ENCODE data around the gene IQSEC1. TPM values are rescaled to one million over a fixed set of nuclear protein-coding genes. Genes with fewer than 3 reads are reported as not detected.

IQSEC1 gene
- total and polyA plus RNA-seq, 2 donors (not counting 3 experiments of a cell fraction or from before 2014, with no cell fraction given), result 5.2 to 18.0 TPM

DNA sequence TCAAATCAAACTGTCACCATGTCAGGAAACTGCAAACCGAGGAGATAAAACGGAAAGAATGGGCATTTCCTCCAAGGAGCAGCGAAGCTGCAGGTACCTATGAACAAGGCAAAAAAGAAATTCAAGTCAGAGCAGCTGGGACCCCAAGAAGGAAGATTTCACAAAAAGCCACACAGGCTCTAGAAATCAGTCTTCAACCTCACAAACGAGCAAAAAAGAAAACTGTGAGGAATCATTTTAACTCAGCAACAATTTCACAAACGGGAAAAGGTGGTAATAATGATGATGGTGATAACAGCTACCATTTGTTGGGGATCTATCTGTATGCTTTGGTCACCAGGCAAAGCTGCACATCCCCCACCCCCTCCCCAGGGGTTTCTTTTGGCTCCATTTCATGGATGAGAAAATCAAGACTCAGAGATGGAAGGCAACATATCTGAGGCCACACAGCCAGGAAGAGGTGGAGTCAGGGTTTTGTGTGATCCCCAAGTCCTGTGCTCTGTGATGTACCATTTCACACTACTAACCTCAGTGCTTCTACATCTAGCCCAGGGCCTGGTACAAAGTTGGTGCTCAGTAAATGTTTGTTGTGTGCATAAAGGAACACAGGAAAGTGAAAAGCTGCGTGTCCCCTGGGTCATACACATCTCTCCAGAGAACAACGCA lies 109.9 kb downstream of the IQSEC1 start:
- no peak for TF ChIP-seq JUN (IDR thresholded peaks at IDR 0.05; ENCODE audit: borderline replicate concordance, insufficient read depth, insufficient read length, low read depth)
- TF ChIP-seq, protein P1, sequence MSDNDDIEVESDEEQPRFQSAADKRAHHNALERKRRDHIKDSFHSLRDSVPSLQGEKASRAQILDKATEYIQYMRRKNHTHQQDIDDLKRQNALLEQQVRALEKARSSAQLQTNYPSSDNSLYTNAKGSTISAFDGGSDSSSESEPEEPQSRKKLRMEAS (IDR thresholded peaks at IDR 0.05; ENCODE audit: insufficient read depth, insufficient read length), result no peak
- TF ChIP-seq, protein P2, sequence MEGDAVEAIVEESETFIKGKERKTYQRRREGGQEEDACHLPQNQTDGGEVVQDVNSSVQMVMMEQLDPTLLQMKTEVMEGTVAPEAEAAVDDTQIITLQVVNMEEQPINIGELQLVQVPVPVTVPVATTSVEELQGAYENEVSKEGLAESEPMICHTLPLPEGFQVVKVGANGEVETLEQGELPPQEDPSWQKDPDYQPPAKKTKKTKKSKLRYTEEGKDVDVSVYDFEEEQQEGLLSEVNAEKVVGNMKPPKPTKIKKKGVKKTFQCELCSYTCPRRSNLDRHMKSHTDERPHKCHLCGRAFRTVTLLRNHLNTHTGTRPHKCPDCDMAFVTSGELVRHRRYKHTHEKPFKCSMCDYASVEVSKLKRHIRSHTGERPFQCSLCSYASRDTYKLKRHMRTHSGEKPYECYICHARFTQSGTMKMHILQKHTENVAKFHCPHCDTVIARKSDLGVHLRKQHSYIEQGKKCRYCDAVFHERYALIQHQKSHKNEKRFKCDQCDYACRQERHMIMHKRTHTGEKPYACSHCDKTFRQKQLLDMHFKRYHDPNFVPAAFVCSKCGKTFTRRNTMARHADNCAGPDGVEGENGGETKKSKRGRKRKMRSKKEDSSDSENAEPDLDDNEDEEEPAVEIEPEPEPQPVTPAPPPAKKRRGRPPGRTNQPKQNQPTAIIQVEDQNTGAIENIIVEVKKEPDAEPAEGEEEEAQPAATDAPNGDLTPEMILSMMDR (IDR thresholded peaks at IDR 0.05; ENCODE audit: extremely low read depth in 1 of 2, insufficient read depth in 1 of 2, low read depth in 1 of 2, low read length in 2 of 2), result no peak
- TF ChIP-seq POLR2A (IDR thresholded peaks at IDR 0.05; ENCODE audit: low read depth, low read length), result no peak
- no peak for TF ChIP-seq EZH2 (IDR thresholded peaks at IDR 0.05; ENCODE audit: borderline replicate concordance, low read depth, low read length, severe bottlenecking)
- no peak for TF ChIP-seq MYC (IDR thresholded peaks at IDR 0.05; ENCODE audit: low read depth, low read length)
- TF ChIP-seq GATA2 (IDR thresholded peaks at IDR 0.05; ENCODE audit: insufficient read depth, insufficient read length, low read depth, low read length), result no peak
- no peak for TF ChIP-seq FOS (IDR thresholded peaks at IDR 0.05; ENCODE audit: borderline replicate concordance, insufficient read depth, low read length)
- no peak for TF ChIP-seq POLR2AphosphoS5 (IDR thresholded peaks at IDR 0.05; ENCODE audit: insufficient read depth, low read depth, low read length)
- CTCF ChIA-PET, result interaction anchor here (0.8 to 1.0 kb wide), 2 partner anchors 15 to 72 kb away, joined by 3 read pairs; no protein-coding TSS in a partner anchor
- H3K4me1 ChIP-seq (ENCODE audit: control insufficient read depth, extremely low read depth, insufficient read depth, low read length), result peaks cover 41% of the 10 kb centered on the region
- H2AFZ ChIP-seq (ENCODE audit: low read depth, low read length), result no peak overlapping the region
- H3K36me3 ChIP-seq (ENCODE audit: control insufficient read depth in 2 of 2, extremely low read depth in 1 of 2, insufficient read depth in 2 of 2, low read length in 2 of 2), result no peaks in the 10 kb centered on the region
- H3K9me1 ChIP-seq (replicated peaks; ENCODE audit: control insufficient read depth, extremely low read depth, insufficient read depth, low read length), result no peaks in the 10 kb centered on the region
- POLR2A ChIA-PET, result no interaction called here
- no peak overlapping the region for H3K4me3 ChIP-seq (replicated peaks in 1 of 3; ENCODE audit: insufficient read depth in 1 of 3, low read depth in 1 of 3, low read length in 3 of 3)
- no peak for DNase-seq (ENCODE audit: low read depth, low spot score)
- intact Hi-C loops (cut with micrococcal nuclease) (no loop called here), dilution Hi-C loops (cut with MboI; ENCODE audit: extremely low pct_ligation_motif_present, low sequenced_read_pairs) (no loop called here)
- no peak for FAIRE-seq
- H3K4me2 ChIP-seq (ENCODE audit: insufficient read depth, low read length), result no peak overlapping the region
- H3K79me2 ChIP-seq (ENCODE audit: control insufficient read depth, insufficient read depth, low read length), result peaks cover 11% of the 10 kb centered on the region
- H3K9ac ChIP-seq (replicated peaks; ENCODE audit: extremely low read depth, insufficient read depth, low read length), result no peak overlapping the region
- no TSS peak for BruUV-seq (replicated peaks)
- no peaks in the 10 kb centered on the region for H4K20me1 ChIP-seq (replicated peaks; ENCODE audit: control insufficient read depth, extremely low read depth, insufficient read depth, low read length)
- H3K27ac ChIP-seq (ENCODE audit: insufficient read depth, low read depth, low read length), result no peak overlapping the region
- no peaks in the 10 kb centered on the region for H3K9me3 ChIP-seq (replicated peaks; ENCODE audit: control insufficient read depth, insufficient read depth, low read length)
- H3K27me3 ChIP-seq (ENCODE audit: control insufficient read depth in 2 of 2, insufficient read depth in 2 of 2, low read length in 2 of 2), result peaks cover 0 to under 1% of the 10 kb centered on the region in 2 experiments
